Duodenal mucosa (tissue), 2 donors: ENCODE results near the gene NDUFS7.

Experiments used
- H3K27ac ChIP-seq: one replicate; pipeline ENCODE4 v1.7.0; 2013; ENCODE audit warnings: low read depth, low read length
- H3K27me3 ChIP-seq, 2 donors: one replicate each; pipeline ENCODE4 v1.7.0; 2013; ENCODE audit warnings: low read length in 2 of 2, control low read depth in 1 of 2; ENCODE audit not compliant: insufficient read depth in 2 of 2, control insufficient read depth in 1 of 2
- H3K36me3 ChIP-seq, 2 donors: one replicate each; pipeline ENCODE4 v1.7.0; 2013; ENCODE audit warnings: low read length in 2 of 2, control low read depth in 1 of 2; ENCODE audit not compliant: insufficient read depth in 2 of 2, control insufficient read depth in 1 of 2
- H3K4me1 ChIP-seq, 2 donors: one replicate each; pipeline ENCODE4 v1.7.0; 2013; ENCODE audit warnings: low read length in 2 of 2, control low read depth in 1 of 2; ENCODE audit not compliant: insufficient read depth in 2 of 2, control insufficient read depth in 1 of 2
- H3K4me3 ChIP-seq, 2 donors: one replicate each; pipeline ENCODE4 v1.7.0; 2013; ENCODE audit warnings: low read length in 2 of 2, low read depth in 1 of 2
- H3K9ac ChIP-seq, 2 donors: one replicate each; pipeline ENCODE4 v1.7.0; 2013; ENCODE audit warnings: low read length in 2 of 2, low read depth in 1 of 2
- H3K9me3 ChIP-seq, 2 donors: one replicate each; pipeline ENCODE4 v1.7.0; 2013; ENCODE audit warnings: low read length in 2 of 2, control low read depth in 1 of 2; ENCODE audit not compliant: control insufficient read depth in 1 of 2

NDUFS7 gene

DNA sequence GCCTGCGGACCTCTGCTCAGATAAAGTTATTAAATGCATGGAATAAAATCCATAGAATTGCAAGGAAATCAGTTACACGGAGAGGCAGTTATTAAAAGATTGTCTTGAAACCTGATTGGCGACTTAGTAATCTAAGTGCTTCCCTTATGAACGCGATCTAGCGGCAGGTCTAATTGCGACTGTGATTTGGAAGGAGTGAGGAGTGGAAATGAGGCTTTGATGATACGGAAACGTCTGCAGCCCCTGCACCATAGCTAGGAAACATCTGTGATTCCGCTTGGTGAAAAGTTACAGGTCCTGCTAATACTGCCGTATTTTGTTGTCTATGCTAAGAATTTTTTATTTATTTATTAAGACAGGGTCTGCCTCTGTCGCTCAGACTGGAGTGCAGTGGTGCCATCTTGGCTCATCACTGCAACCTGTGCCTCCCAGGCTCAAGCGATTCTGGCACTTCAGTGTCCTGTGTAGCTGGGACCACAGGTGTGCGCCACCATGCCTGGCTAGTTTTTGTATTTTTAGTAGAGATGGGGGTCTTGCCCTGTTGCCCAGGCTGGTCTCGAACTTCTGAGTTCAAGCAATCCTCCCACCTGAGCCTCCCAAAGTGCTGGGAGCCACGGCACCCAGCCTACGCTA, 887 bp downstream of the NDUFS7 start:
- Histone ChIP-seq H3K27me3 (no peaks in the 10 kb centered on the region), H3K9me3 (no peaks in the 10 kb centered on the region), H3K36me3 (peaks cover 10 to 28% of the 10 kb centered on the region in 2 donors), H3K4me3 (peak overlapping the region; percentile 91 to 95), H3K4me1 (peaks cover 0 to 19% of the 10 kb centered on the region in 2 donors), H3K9ac (peak overlapping the region; percentile 92 to 100), H3K27ac (peak overlapping the region; percentile 96)

- Histone ChIP-seq H3K9me3 (no peaks in the 10 kb centered on the region), H3K9ac (no peak overlapping the region), H3K4me1 (peaks cover 0 to 19% of the 10 kb centered on the region in 2 donors), H3K4me3 (no peak overlapping the region), H3K27ac (no peak overlapping the region), H3K36me3 (peaks cover 10 to 37% of the 10 kb centered on the region in 2 donors), H3K27me3 (no peaks in the 10 kb centered on the region)
Observed at GRCh38 chr19:1385816-1386215, 2.1 kb downstream of the NDUFS7 start.

- Histone ChIP-seq H3K27me3 (no peaks in the 10 kb centered on the region), H3K36me3 (peaks cover 14 to 43% of the 10 kb centered on the region in 2 donors), H3K4me1 (peaks cover 0 to 19% of the 10 kb centered on the region in 2 donors), H3K27ac (no peak overlapping the region), H3K4me3 (no peak overlapping the region), H3K9ac (no peak overlapping the region), H3K9me3 (no peaks in the 10 kb centered on the region)
Observed at GRCh38 chr19:1386945-1387683, 3.4 kb downstream of the NDUFS7 start.

- Histone ChIP-seq H3K9ac (no peak overlapping the region), H3K36me3 (peaks cover 23 to 51% of the 10 kb centered on the region in 2 donors)
Observed at GRCh38 chr19:1387684-1388636, 4.3 kb downstream of the NDUFS7 start.

DNA sequence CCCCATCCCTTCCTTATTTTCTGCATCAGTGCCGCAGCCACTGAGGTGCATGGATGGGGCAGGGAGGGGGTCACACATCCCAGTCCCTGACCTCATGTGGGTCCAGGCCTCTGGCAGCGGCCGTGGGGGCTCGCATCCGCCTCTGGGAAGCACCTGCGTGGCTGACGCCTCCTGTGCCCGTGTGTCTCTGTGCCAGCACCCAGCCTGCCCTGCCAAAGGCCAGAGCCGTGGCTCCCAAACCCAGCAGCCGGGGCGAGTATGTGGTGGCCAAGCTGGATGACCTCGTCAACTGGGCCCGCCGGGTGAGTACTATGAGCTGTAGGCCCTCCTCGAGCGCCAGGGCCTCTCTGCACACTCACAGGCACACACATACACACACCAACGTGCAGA, 4.9 kb downstream of the NDUFS7 start:
- Histone ChIP-seq H3K4me1 (peaks cover 0 to 19% of the 10 kb centered on the region in 2 donors), H3K9me3 (no peaks in the 10 kb centered on the region), H3K9ac (no peak overlapping the region), H3K36me3 (peaks cover 27 to 58% of the 10 kb centered on the region in 2 donors), H3K27ac (no peak overlapping the region), H3K4me3 (no peak overlapping the region), H3K27me3 (no peaks in the 10 kb centered on the region)

More at GRCh38 chr19:1387684-1388636, 4.3 kb downstream of the NDUFS7 start:
- H3K9me3 ChIP-seq, result no peaks in the 10 kb centered on the region
- peaks cover 0 to 19% of the 10 kb centered on the region in 2 donors for H3K4me1 ChIP-seq
- no peak overlapping the region for H3K4me3 ChIP-seq
- H3K27ac ChIP-seq, result no peak overlapping the region
- H3K27me3 ChIP-seq, result no peaks in the 10 kb centered on the region

- Histone ChIP-seq H3K9me3 (no peaks in the 10 kb centered on the region), H3K4me1 (peaks cover 0 to 15% of the 10 kb centered on the region in 2 donors), H3K27me3 (no peaks in the 10 kb centered on the region), H3K9ac (no peak overlapping the region), H3K36me3 (peaks cover 31 to 65% of the 10 kb centered on the region in 2 donors), H3K4me3 (no peak overlapping the region), H3K27ac (no peak overlapping the region)
Observed at GRCh38 chr19:1389033-1389940, 5.6 kb downstream of the NDUFS7 start.

DNA sequence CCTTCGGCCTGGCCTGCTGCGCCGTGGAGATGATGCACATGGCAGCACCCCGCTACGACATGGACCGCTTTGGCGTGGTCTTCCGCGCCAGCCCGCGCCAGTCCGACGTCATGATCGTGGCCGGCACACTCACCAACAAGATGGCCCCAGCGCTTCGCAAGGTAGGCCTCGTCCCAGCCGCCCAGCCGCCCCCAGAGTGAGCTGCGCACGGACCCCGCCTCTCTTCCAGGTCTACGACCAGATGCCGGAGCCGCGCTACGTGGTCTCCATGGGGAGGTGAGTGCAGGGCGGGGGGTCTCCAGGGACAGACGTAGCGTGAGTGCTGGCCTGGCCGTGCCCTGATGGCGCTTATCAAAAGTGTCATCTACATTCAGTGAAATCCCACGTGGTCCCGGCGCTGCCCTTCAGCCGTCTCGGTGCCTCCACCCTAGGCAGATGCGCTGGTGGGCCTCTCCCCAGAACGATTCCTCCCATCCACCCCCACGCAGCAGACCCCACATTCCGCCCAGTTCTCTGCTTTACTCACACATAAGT, 7.2 kb downstream of the NDUFS7 start:
- H3K36me3 ChIP-seq, result peaks cover 31 to 65% of the 10 kb centered on the region in 2 donors
- H3K4me1 ChIP-seq, result peaks cover 0 to 8% of the 10 kb centered on the region in 2 donors
- no peaks in the 10 kb centered on the region for H3K9me3 ChIP-seq
- H3K9ac ChIP-seq, result no peak overlapping the region
- no peak overlapping the region for H3K27ac ChIP-seq
- no peak overlapping the region for H3K4me3 ChIP-seq
- no peaks in the 10 kb centered on the region for H3K27me3 ChIP-seq

GRCh38 chr19:1392407-1392806, 8.7 kb downstream of the NDUFS7 start:
- Histone ChIP-seq H3K27ac (no peak overlapping the region), H3K9me3 (no peaks in the 10 kb centered on the region), H3K9ac (no peak overlapping the region), H3K4me3 (no peak overlapping the region), H3K27me3 (peaks cover 0 to 9% of the 10 kb centered on the region in 2 donors), H3K4me1 (peaks cover 0 to 17% of the 10 kb centered on the region in 2 donors), H3K36me3 (peaks cover 31 to 55% of the 10 kb centered on the region in 2 donors)

GRCh38 chr19:1392939-1393530, 9.3 kb downstream of the NDUFS7 start:
- H3K27ac ChIP-seq, result no peak overlapping the region
- peaks cover 0 to 17% of the 10 kb centered on the region in 2 donors for H3K4me1 ChIP-seq
- H3K36me3 ChIP-seq, result peaks cover 31 to 53% of the 10 kb centered on the region in 2 donors
- no peak overlapping the region for H3K9ac ChIP-seq
- H3K27me3 ChIP-seq, result peaks cover 0 to 13% of the 10 kb centered on the region in 2 donors
- no peaks in the 10 kb centered on the region for H3K9me3 ChIP-seq
- H3K4me3 ChIP-seq, result no peak overlapping the region
